DMS 273 (cell line): Measurements from ENCODE around the gene MRAP2.
A peak's percentile ranks its signal among the peaks of the same experiment; 100 is the strongest.
"Not testable (repeated sequence)": the region's sequence is repeated elsewhere in the genome, so short reads cannot be mapped to it uniquely, and the experiment has no call there.

Experiments used
- DNase-seq: peaks from one replicate; lab custom pipeline; 2025; ENCODE audit not compliant: unreplicated experiment; lab: John Stamatoyannopoulos, UW

Gene MRAP2

GRCh38 chr6:84129588-84129987 lies 96.0 kb downstream of the MRAP2 start:
- DNase-seq: not testable (repeated sequence)

- not testable (repeated sequence) for DNase-seq
These were observed 99.8 kb downstream of the MRAP2 start for GRCh38 chr6:84133385-84133784.

GRCh38 chr6:84135291-84135690 lies 101.7 kb downstream of the MRAP2 start:
- no peak for DNase-seq

GRCh38 chr6:84136364-84137050 lies 102.9 kb downstream of the MRAP2 start:
- peak; percentile 74 for DNase-seq

GRCh38 chr6:84137051-84137375 lies 103.4 kb downstream of the MRAP2 start:
- DNase-seq: peak; percentile 96

GRCh38 chr6:84137989-84138575 lies 104.5 kb downstream of the MRAP2 start:
- DNase-seq: peak; percentile 11

GRCh38 chr6:84139311-84139710 lies 105.7 kb downstream of the MRAP2 start:
- no peak for DNase-seq
